HepG2 (cell line): ENCODE results near the gene LHX5. TPM values are rescaled to one million over a fixed set of nuclear protein-coding genes. Genes with fewer than 3 reads are reported as not detected.

Source experiments
- ATAC-seq: fragments of 200-7000 bp; cut with Tn5 transposase; 3 replicates; pipeline ENCODE4 v1.9.1; 2020; ENCODE audit warnings: mild to moderate bottlenecking, moderate library complexity
- BruUV-seq: library from RNA; stranded (reverse); fragments of 400-500 nt; replicated peaks from 2 replicates; lab custom pipeline; 2021; lab: Mats Ljungman, UMichigan
- CTCF ChIA-PET: fragments of 300-600 bp; formaldehyde crosslinking; extraction: SDS; loops from one replicate; lab custom pipeline; 2021; ENCODE audit warnings: low total read pairs, inconsistent platforms, low intra/inter-chr PET ratio; lab: Yijun Ruan, JAX
- POLR2A ChIA-PET: fragments of 350-600 bp; sonication (Branson Sonifier 250); formaldehyde crosslinking; loops from one replicate; lab custom pipeline; 2020; ENCODE audit warnings: antibody characterized with exemption, inconsistent platforms; lab: Yijun Ruan, JAX
- DNase-seq: peaks from one replicate; pipeline ENCODE4 v3.0.0-alpha.2; 2015; ENCODE audit warnings: low spot score
- FAIRE-seq: peaks from 3 replicates; lab custom pipeline; 2011; peaks lifted over from hg19 to GRCh38; lab: Jason Lieb, UNC
- H2AFZ ChIP-seq: one replicate; pipeline ENCODE4 v1.6.1; 2011; ENCODE audit warnings: low read length, inconsistent platforms
- H3K27ac ChIP-seq: fragments of 300-600 bp; 3 replicates; pipeline ENCODE4 v1.8.0; 2011; ENCODE audit warnings: mixed run types, mild to moderate bottlenecking, mixed read lengths, low read length, inconsistent platforms; ENCODE audit not compliant: insufficient read depth; ENCODE audit errors: extremely low read length
- H3K27me3 ChIP-seq, 2 experiments: fragments of 200-600 bp in 1 of 2; 2 replicates in 1 of 2; 3 replicates in 1 of 2; pipeline versions ENCODE4 v1.6.0 to v1.8.0; 2011; ENCODE audit warnings: low read length in 2 of 2, mild to moderate bottlenecking in 2 of 2, moderate library complexity in 2 of 2, inconsistent platforms in 1 of 2; ENCODE audit not compliant: insufficient read depth in 2 of 2, control insufficient read depth in 1 of 2
- H3K36me3 ChIP-seq, 2 experiments: fragments of 200-600 bp in 1 of 2; replicated peaks in 1 of 2; 2 replicates in 1 of 2; 3 replicates in 1 of 2; pipeline versions ENCODE4 v1.5.1 to v1.8.0; 2011; ENCODE audit warnings: low read length in 2 of 2, inconsistent platforms in 1 of 2; ENCODE audit not compliant: insufficient read depth in 2 of 2, control insufficient read depth in 1 of 2
- H3K4me1 ChIP-seq: 2 replicates; pipeline ENCODE4 v1.5.1; 2012; ENCODE audit warnings: low read length, inconsistent platforms; ENCODE audit not compliant: insufficient read depth
- H3K4me2 ChIP-seq: 2 replicates; pipeline ENCODE4 v1.6.0; 2011; ENCODE audit warnings: low read depth, low read length, inconsistent platforms
- H3K4me3 ChIP-seq, 3 experiments: fragments of 200-600 bp in 1 of 3; sonication (generic), shearing (Covaris generic) in 1 of 3; replicated peaks in 1 of 3; 2 replicates each; pipeline ENCODE4 v1.5.1; 2011 to 2016; ENCODE audit warnings: low read length in 3 of 3, inconsistent platforms in 2 of 3, low read depth in 2 of 3, mild to moderate bottlenecking in 2 of 3, control low read depth in 1 of 3, mixed read lengths in 1 of 3; ENCODE audit not compliant: insufficient read depth in 1 of 3
- H3K79me2 ChIP-seq: one replicate; pipeline ENCODE4 v1.6.1; 2011; ENCODE audit warnings: low read length, inconsistent platforms; ENCODE audit not compliant: insufficient read depth
- H3K9ac ChIP-seq: 2 replicates; pipeline ENCODE4 v1.6.0; 2011; ENCODE audit warnings: mild to moderate bottlenecking, low read depth, low read length, inconsistent platforms; ENCODE audit not compliant: insufficient read depth
- H3K9me3 ChIP-seq: 2 replicates; pipeline ENCODE4 v1.5.1; 2012; ENCODE audit warnings: mild to moderate bottlenecking, low read length
- H4K20me1 ChIP-seq: 2 replicates; pipeline ENCODE4 v1.6.0; 2011; ENCODE audit warnings: inconsistent platforms, mild to moderate bottlenecking, low read length, moderate library complexity; ENCODE audit not compliant: insufficient read depth
- AGO1 ChIP-seq: fragments of 200-400 bp; formaldehyde crosslinking; IDR thresholded peaks from 2 replicates; pipeline ENCODE4 v1.6.1; 2017; ENCODE audit warnings: mild to moderate bottlenecking, low read depth, low read length, moderate library complexity; ENCODE audit not compliant: poor library complexity, severe bottlenecking
- ARID2 ChIP-seq: sonication (generic); formaldehyde crosslinking; IDR thresholded peaks from 2 replicates; pipeline ENCODE4 v1.8.1; 2022; ENCODE audit warnings: mild to moderate bottlenecking, missing genetic modification reagents, borderline replicate concordance
- DNMT1 ChIP-seq: sonication (generic); formaldehyde crosslinking; IDR thresholded peaks from 2 replicates; pipeline ENCODE4 v1.5.1; 2020; ENCODE audit warnings: mild to moderate bottlenecking, missing genetic modification reagents
- GZF1 ChIP-seq: sonication (generic); formaldehyde crosslinking; IDR thresholded peaks from 2 replicates; pipeline ENCODE4 v1.5.1; 2020; ENCODE audit warnings: mild to moderate bottlenecking, missing genetic modification reagents
- HNF4G ChIP-seq, 2 experiments: sonication (generic) in 1 of 2; formaldehyde crosslinking in 1 of 2; IDR thresholded peaks; 2 replicates each; pipeline versions ENCODE4 v1.4.0 to v1.6.1; 2011 to 2020; ENCODE audit warnings: borderline replicate concordance in 2 of 2, low read depth in 2 of 2, mild to moderate bottlenecking in 2 of 2, low read length in 1 of 2, missing genetic modification reagents in 1 of 2, moderate library complexity in 1 of 2
- IRF2 ChIP-seq: IDR thresholded peaks from 2 replicates; pipeline ENCODE4 v1.6.1; 2018; ENCODE audit warnings: missing genetic modification reagents, missing compliant biosample characterization
- MIXL1 ChIP-seq: IDR thresholded peaks from 2 replicates; pipeline ENCODE4 v1.6.1; 2016
- NR2F2 ChIP-seq: IDR thresholded peaks from 2 replicates; pipeline ENCODE4 v1.6.1; 2012; ENCODE audit warnings: low read depth, inconsistent platforms, borderline replicate concordance
- SIX4 ChIP-seq: sonication (generic); formaldehyde crosslinking; IDR thresholded peaks from 2 replicates; pipeline ENCODE4 v1.4.0; 2020; ENCODE audit warnings: missing genetic modification reagents
- TOPORS ChIP-seq: sonication (generic); formaldehyde crosslinking; IDR thresholded peaks from 2 replicates; pipeline ENCODE4 v1.8.0; 2023; ENCODE audit warnings: mild to moderate bottlenecking, missing genetic modification reagents
- ZNF337 ChIP-seq: sonication (generic); formaldehyde crosslinking; IDR thresholded peaks from 2 replicates; pipeline ENCODE4 v1.5.1; 2020; ENCODE audit warnings: missing genetic modification reagents, low read depth, mild to moderate bottlenecking, borderline replicate concordance
- ZNF703 ChIP-seq: sonication (generic); formaldehyde crosslinking; IDR thresholded peaks from 2 replicates; pipeline ENCODE4 v1.5.1; 2020; ENCODE audit warnings: missing genetic modification reagents, mild to moderate bottlenecking, moderate library complexity, borderline replicate concordance
- WGBS: methylation state at CpG from one replicate; pipeline ENCODE4 v1.1.6; 2017; ENCODE audit warnings: low lambda C conversion rate; 5-methylcytosine and 5-hydroxymethylcytosine counted together
- in situ Hi-C: cut with HindIII; loops from 2 replicates; pipeline ENCODE4 v1.10.0; 2017; ENCODE audit warnings: low pct_unique_long_range_greater_than_20kb; ENCODE audit not compliant: extremely low pct_ligation_motif_present
- intact Hi-C: fragments of 100-400 bp; cut with micrococcal nuclease; formaldehyde crosslinking; loops from one replicate; pipeline ENCODE4 v1.10.0; 2022; ENCODE audit not compliant: unreplicated experiment
- polyA plus RNA-seq, 8 experiments: library from polyadenylated mRNA; depleted of rRNA in 3 of 8; stranded (reverse) in 7 of 8; unstranded in 1 of 8; fragments of >200 nt; fragmentation: Illumina TruSeq in 4 of 8; extraction: Trizol in 4 of 8; gene quantifications; 2 replicates each; pipeline versions ENCODE4 v1.2.1 to v1.2.3, GENCODE V29; 2011 to 2016; ENCODE audit warnings: low read depth in 4 of 8, missing spikeins in 1 of 8, mixed read lengths in 1 of 8; ENCODE audit not compliant: insufficient read depth in 1 of 8
- total RNA-seq, 5 experiments: library from RNA; depleted of rRNA; stranded (reverse); fragments of >200 nt; fragmentation: Illumina TruSeq; extraction: Trizol; gene quantifications; 2 replicates each; pipeline ENCODE4 v1.2.3, GENCODE V29; 2016; ENCODE audit warnings: low read depth in 1 of 5
- TF ChIP-seq, protein P1 (sequence below): sonication (generic); formaldehyde crosslinking; IDR thresholded peaks from 2 replicates; pipeline ENCODE4 v1.4.0; 2020; ENCODE audit warnings: missing genetic modification reagents, borderline replicate concordance
- TF ChIP-seq, protein P2 (sequence below): sonication (generic); formaldehyde crosslinking; IDR thresholded peaks from 2 replicates; pipeline ENCODE4 v1.8.1; 2023; ENCODE audit warnings: mild to moderate bottlenecking, missing genetic modification reagents
- TF ChIP-seq, protein P3 (sequence below): sonication (generic); formaldehyde crosslinking; conservative IDR thresholded peaks from 2 replicates; pipeline ENCODE4 v1.4.0; 2020; ENCODE audit warnings: missing genetic modification reagents

The LHX5 gene
- total and polyA plus RNA-seq, 2 of the 13 experiments (the other 11 are each of a cell fraction or from before 2014, with no cell fraction given) = not detected

DNA sequence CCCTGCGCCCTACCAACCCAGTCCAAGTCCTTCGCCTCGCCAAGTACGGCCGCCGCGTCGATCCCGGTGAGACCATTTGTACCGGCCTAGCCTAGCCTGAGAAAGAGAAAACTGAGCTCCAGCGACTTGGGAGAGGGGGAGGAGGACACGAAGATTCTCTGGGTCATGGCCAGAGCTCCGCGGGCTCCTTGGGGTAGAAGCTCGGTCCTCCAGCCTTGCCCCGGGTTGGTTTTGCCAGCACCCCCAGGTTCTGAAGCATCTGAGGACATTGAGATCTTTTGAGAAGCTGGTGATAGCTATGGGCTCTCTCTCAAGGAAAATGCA lies 7.3 kb downstream of the LHX5 start:
- no peak for ATAC-seq
- no peaks in the 10 kb centered on the region for H3K79me2 ChIP-seq
- H3K27me3 ChIP-seq = peaks cover 14 to 65% of the 10 kb centered on the region in 2 experiments
- no TSS peak for BruUV-seq
- H3K27ac ChIP-seq = no peak overlapping the region
- H3K4me3 ChIP-seq = no peak overlapping the region
- no peak overlapping the region for H2AFZ ChIP-seq
- H3K4me2 ChIP-seq = no peak overlapping the region
- FAIRE-seq = no peak
- no peaks in the 10 kb centered on the region for H3K36me3 ChIP-seq
- in situ Hi-C loops = loop anchor here (5.0 to 10.0 kb wide), 2 partner anchors 360 to 448 kb away; no protein-coding TSS in a partner anchor
- H3K9me3 ChIP-seq = no peaks in the 10 kb centered on the region
- DNase-seq = no peak
- no peak overlapping the region for H3K9ac ChIP-seq
- no peaks in the 10 kb centered on the region for H3K4me1 ChIP-seq
- POLR2A ChIA-PET = no interaction called here
- WGBS = 30% methylated on average over 12 of the region's 16 CpGs
- H4K20me1 ChIP-seq = no peaks in the 10 kb centered on the region
- intact Hi-C loops = no loop called here
- TF ChIP-seq, protein P1, sequence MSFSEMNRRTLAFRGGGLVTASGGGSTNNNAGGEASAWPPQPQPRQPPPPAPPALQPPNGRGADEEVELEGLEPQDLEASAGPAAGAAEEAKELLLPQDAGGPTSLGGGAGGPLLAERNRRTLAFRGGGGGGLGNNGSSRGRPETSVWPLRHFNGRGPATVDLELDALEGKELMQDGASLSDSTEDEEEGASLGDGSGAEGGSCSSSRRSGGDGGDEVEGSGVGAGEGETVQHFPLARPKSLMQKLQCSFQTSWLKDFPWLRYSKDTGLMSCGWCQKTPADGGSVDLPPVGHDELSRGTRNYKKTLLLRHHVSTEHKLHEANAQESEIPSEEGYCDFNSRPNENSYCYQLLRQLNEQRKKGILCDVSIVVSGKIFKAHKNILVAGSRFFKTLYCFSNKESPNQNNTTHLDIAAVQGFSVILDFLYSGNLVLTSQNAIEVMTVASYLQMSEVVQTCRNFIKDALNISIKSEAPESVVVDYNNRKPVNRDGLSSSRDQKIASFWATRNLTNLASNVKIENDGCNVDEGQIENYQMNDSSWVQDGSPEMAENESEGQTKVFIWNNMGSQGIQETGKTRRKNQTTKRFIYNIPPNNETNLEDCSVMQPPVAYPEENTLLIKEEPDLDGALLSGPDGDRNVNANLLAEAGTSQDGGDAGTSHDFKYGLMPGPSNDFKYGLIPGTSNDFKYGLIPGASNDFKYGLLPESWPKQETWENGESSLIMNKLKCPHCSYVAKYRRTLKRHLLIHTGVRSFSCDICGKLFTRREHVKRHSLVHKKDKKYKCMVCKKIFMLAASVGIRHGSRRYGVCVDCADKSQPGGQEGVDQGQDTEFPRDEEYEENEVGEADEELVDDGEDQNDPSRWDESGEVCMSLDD (CRISPR knock-in tag) = no peak
- no peak for TF ChIP-seq HNF4G (IDR thresholded peaks at IDR 0.05; ENCODE audit: borderline replicate concordance, low read depth, low read length)
- TF ChIP-seq HNF4G (CRISPR knock-in tag; IDR thresholded peaks at IDR 0.05; ENCODE audit: borderline replicate concordance, low read depth) = no peak
- no peak for TF ChIP-seq ARID2 (CRISPR knock-in tag)
- TF ChIP-seq ZNF703 (CRISPR knock-in tag) = no peak
- no peak for TF ChIP-seq AGO1
- TF ChIP-seq DNMT1 (CRISPR knock-in tag) = no peak
- no peak for TF ChIP-seq ZNF337 (CRISPR knock-in tag)
- no peak for TF ChIP-seq MIXL1 (CRISPR knock-in tag)
- TF ChIP-seq IRF2 (CRISPR knock-in tag) = no peak
- TF ChIP-seq, protein P2, sequence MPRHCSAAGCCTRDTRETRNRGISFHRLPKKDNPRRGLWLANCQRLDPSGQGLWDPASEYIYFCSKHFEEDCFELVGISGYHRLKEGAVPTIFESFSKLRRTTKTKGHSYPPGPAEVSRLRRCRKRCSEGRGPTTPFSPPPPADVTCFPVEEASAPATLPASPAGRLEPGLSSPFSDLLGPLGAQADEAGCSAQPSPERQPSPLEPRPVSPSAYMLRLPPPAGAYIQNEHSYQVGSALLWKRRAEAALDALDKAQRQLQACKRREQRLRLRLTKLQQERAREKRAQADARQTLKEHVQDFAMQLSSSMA (CRISPR knock-in tag) = no peak
- no peak for TF ChIP-seq NR2F2
- TF ChIP-seq, protein P3, sequence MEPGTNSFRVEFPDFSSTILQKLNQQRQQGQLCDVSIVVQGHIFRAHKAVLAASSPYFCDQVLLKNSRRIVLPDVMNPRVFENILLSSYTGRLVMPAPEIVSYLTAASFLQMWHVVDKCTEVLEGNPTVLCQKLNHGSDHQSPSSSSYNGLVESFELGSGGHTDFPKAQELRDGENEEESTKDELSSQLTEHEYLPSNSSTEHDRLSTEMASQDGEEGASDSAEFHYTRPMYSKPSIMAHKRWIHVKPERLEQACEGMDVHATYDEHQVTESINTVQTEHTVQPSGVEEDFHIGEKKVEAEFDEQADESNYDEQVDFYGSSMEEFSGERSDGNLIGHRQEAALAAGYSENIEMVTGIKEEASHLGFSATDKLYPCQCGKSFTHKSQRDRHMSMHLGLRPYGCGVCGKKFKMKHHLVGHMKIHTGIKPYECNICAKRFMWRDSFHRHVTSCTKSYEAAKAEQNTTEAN (CRISPR knock-in tag) = no peak
- TF ChIP-seq GZF1 = no peak
- TF ChIP-seq SIX4 (CRISPR knock-in tag) = no peak
- TF ChIP-seq TOPORS (CRISPR knock-in tag) = no peak
- TF ChIP-seq, all 625 proteins: peak for 0
- CTCF ChIA-PET = no interaction called here
